GM23248 (cell line): Measurements from ENCODE around the gene HDAC9. TPM values are rescaled to one million over a fixed set of nuclear protein-coding genes. Genes with fewer than 3 reads are reported as not detected.
A peak's percentile ranks its signal among the peaks of the same experiment; 100 is the strongest.

Source experiments
- DNase-seq: peaks from one replicate; pipeline ENCODE4 v3.0.0-alpha.2; 2015
- H2AFZ ChIP-seq: fragments of 200-600 bp; sonication (generic); 2 replicates; pipeline ENCODE4 v1.6.1; 2016; ENCODE audit warnings: antibody characterized with exemption
- H3F3A ChIP-seq: fragments of 200-600 bp; sonication (generic); 2 replicates; pipeline ENCODE4 v1.6.1; 2016; ENCODE audit warnings: mild to moderate bottlenecking, antibody characterized with exemption, mixed run types; ENCODE audit not compliant: insufficient read depth
- H3K27ac ChIP-seq: fragments of 200-600 bp; sonication (generic); 2 replicates; pipeline ENCODE4 v1.5.1; 2016; ENCODE audit warnings: mild to moderate bottlenecking
- H3K27me3 ChIP-seq: fragments of 200-600 bp; sonication (generic); replicated peaks from 2 replicates; pipeline ENCODE4 v1.6.1; 2016; ENCODE audit warnings: mild to moderate bottlenecking; ENCODE audit not compliant: insufficient read depth
- H3K36me3 ChIP-seq: fragments of 200-600 bp; sonication (generic); 2 replicates; pipeline ENCODE4 v1.6.1; 2016; ENCODE audit warnings: low read depth, mild to moderate bottlenecking
- H3K4me1 ChIP-seq: fragments of 200-600 bp; sonication (generic); 2 replicates; pipeline ENCODE4 v1.6.1; 2016; ENCODE audit warnings: mild to moderate bottlenecking; ENCODE audit not compliant: insufficient read depth
- H3K4me2 ChIP-seq: fragments of 200-600 bp; sonication (generic); one replicate; pipeline ENCODE4 v1.6.1; 2016; ENCODE audit warnings: mild to moderate bottlenecking; ENCODE audit not compliant: unreplicated experiment
- H3K4me3 ChIP-seq: fragments of 200-600 bp; sonication (generic); 2 replicates; pipeline ENCODE4 v1.5.1; 2016; ENCODE audit warnings: mild to moderate bottlenecking
- H3K79me2 ChIP-seq: fragments of 200-600 bp; sonication (generic); 2 replicates; pipeline ENCODE4 v1.6.1; 2016; ENCODE audit warnings: mild to moderate bottlenecking; ENCODE audit not compliant: insufficient read depth
- H3K9ac ChIP-seq: fragments of 200-600 bp; sonication (generic); 2 replicates; pipeline ENCODE4 v1.6.1; 2016; ENCODE audit warnings: mild to moderate bottlenecking
- H3K9me2 ChIP-seq: fragments of 200-600 bp; sonication (generic); 2 replicates; pipeline ENCODE4 v1.6.1; 2016; ENCODE audit warnings: mixed run types, mild to moderate bottlenecking, moderate library complexity; ENCODE audit not compliant: insufficient read depth
- H3K9me3 ChIP-seq: fragments of 200-600 bp; sonication (generic); one replicate; pipeline ENCODE4 v1.6.1; 2017; ENCODE audit warnings: low read depth
- H4K20me1 ChIP-seq: fragments of 200-600 bp; sonication (generic); 2 replicates; pipeline ENCODE4 v1.6.0; 2016; ENCODE audit not compliant: insufficient read depth
- EZH2 ChIP-seq: fragments of 200-600 bp; sonication (generic); IDR thresholded peaks from 2 replicates; pipeline ENCODE4 v1.6.1; 2018; ENCODE audit warnings: antibody characterized with exemption, mild to moderate bottlenecking; ENCODE audit not compliant: insufficient read depth, poor library complexity, severe bottlenecking
- EZH2phosphoT487 ChIP-seq: fragments of 200-600 bp; sonication (generic); IDR thresholded peaks from 2 replicates; pipeline ENCODE4 v1.6.1; 2018; ENCODE audit warnings: antibody characterized with exemption, moderate library complexity, mild to moderate bottlenecking, low read depth; ENCODE audit not compliant: insufficient read depth
- WGBS, 2 experiments: methylation state at CpG; one replicate each; pipeline ENCODE4 v1.1.6; 2015 to 2017; ENCODE audit warnings: low lambda C conversion rate in 2 of 2, low coverage in 1 of 2; ENCODE audit errors: missing lambda C conversion rate in 2 of 2; 5-methylcytosine and 5-hydroxymethylcytosine counted together
- in situ Hi-C: fragments of 300-500 bp; cut with MboI; formaldehyde crosslinking; loops from 2 replicates; pipeline ENCODE4 v1.15.0; 2020
- polyA plus RNA-seq: library from polyadenylated mRNA; unstranded; fragments of >200 nt; fragmentation: Nextera tagmentation; extraction: Ambion mirVana; gene quantifications from 2 replicates; pipeline ENCODE4 v1.2.1, GENCODE V29; 2016
- total RNA-seq: library from RNA; depleted of rRNA; stranded (reverse); fragments of >200 nt; shearing (Covaris generic); gene quantifications from 2 replicates; pipeline ENCODE4 v1.2.3, GENCODE V29; 2014

HDAC9 gene
- total and polyA plus RNA-seq, 2 experiments from 2014 or later = 1.6 to 2.1 TPM

- no peak for DNase-seq
- WGBS, 2 experiments = 83 to 86% methylated on average over 4 of the region's 4 CpGs
Observed at GRCh38 chr7:18593602-18594279, 98.2 kb downstream of the HDAC9 start.

GRCh38 chr7:18597754-18598153, 102.2 kb downstream of the HDAC9 start:
- no peak for TF ChIP-seq EZH2
- no peak overlapping the region for H2AFZ ChIP-seq

More at GRCh38 chr7:18593602-18594279, 98.2 kb downstream of the HDAC9 start:
- Histone ChIP-seq H3K27ac (no peak overlapping the region), H4K20me1 (no peaks in the 10 kb centered on the region), H3K9me2 (no peaks in the 10 kb centered on the region), H3K27me3 (no peaks in the 10 kb centered on the region), H2AFZ (no peak overlapping the region), H3F3A (peaks cover 8% of the 10 kb centered on the region; the same call in 1 of the 2 replicates), H3K9me3 (no peaks in the 10 kb centered on the region), H3K4me3 (no peak overlapping the region), H3K4me2 (no peak overlapping the region), H3K4me1 (peaks cover 7% of the 10 kb centered on the region; the same call in 1 of the 2 replicates), H3K36me3 (no peaks in the 10 kb centered on the region), H3K79me2 (no peaks in the 10 kb centered on the region), H3K9ac (no peak overlapping the region)
- TF ChIP-seq EZH2 (no peak), EZH2phosphoT487 (no peak)
- in situ Hi-C loops = loop anchor here (10.0 kb wide), 2 partner anchors 521 to 841 kb away; partner anchors contain the start of gene TWIST1

GRCh38 chr7:18607025-18607424, 111.5 kb downstream of the HDAC9 start:
- peak; percentile 4 for DNase-seq
- Histone ChIP-seq H3K79me2 (no peaks in the 10 kb centered on the region), H3K9ac (no peak overlapping the region), H3K4me1 (no peaks in the 10 kb centered on the region), H3K27me3 (no peaks in the 10 kb centered on the region), H3K4me3 (no peak overlapping the region), H3F3A (no peaks in the 10 kb centered on the region), H3K27ac (no peak overlapping the region), H3K9me3 (peaks cover 9% of the 10 kb centered on the region), H3K9me2 (no peaks in the 10 kb centered on the region), H3K4me2 (no peak overlapping the region), H4K20me1 (no peaks in the 10 kb centered on the region), H2AFZ (no peak overlapping the region), H3K36me3 (no peaks in the 10 kb centered on the region; the same call in 1 of the 2 replicates)
- WGBS, 2 experiments = 77 to 78% methylated on average over 1 of the region's 1 CpG
- no peak for TF ChIP-seq EZH2
- no peak for TF ChIP-seq EZH2phosphoT487
- in situ Hi-C loops = no loop called here

More at GRCh38 chr7:18597754-18598153, 102.2 kb downstream of the HDAC9 start:
- DNase-seq = no peak
- Histone ChIP-seq H3K9me2 (no peaks in the 10 kb centered on the region), H3K4me3 (no peak overlapping the region), H4K20me1 (no peaks in the 10 kb centered on the region), H3K79me2 (no peaks in the 10 kb centered on the region), H3K4me2 (no peak overlapping the region), H3K36me3 (no peaks in the 10 kb centered on the region), H3K27me3 (no peaks in the 10 kb centered on the region), H3K9me3 (peaks cover 3% of the 10 kb centered on the region), H3K9ac (no peak overlapping the region), H3K27ac (no peak overlapping the region), H3K4me1 (no peaks in the 10 kb centered on the region), H3F3A (no peaks in the 10 kb centered on the region)
- in situ Hi-C loops = loop anchor here (10.0 kb wide), 2 partner anchors 517 to 837 kb away; partner anchors contain the start of gene TWIST1
- WGBS, 2 experiments = 96 to 97% methylated on average over 1 of the region's 1 CpG

GRCh38 chr7:18610331-18610948, 114.9 kb downstream of the HDAC9 start:
- Histone ChIP-seq H3K4me3 (no peak overlapping the region), H3K9me3 (no peaks in the 10 kb centered on the region), H3F3A (no peaks in the 10 kb centered on the region), H3K4me2 (no peak overlapping the region), H2AFZ (no peak overlapping the region), H3K9ac (no peak overlapping the region), H3K4me1 (no peaks in the 10 kb centered on the region), H3K36me3 (no peaks in the 10 kb centered on the region), H3K9me2 (no peaks in the 10 kb centered on the region), H3K79me2 (no peaks in the 10 kb centered on the region), H3K27me3 (no peaks in the 10 kb centered on the region), H4K20me1 (no peaks in the 10 kb centered on the region), H3K27ac (no peak overlapping the region)
- TF ChIP-seq EZH2 (no peak), EZH2phosphoT487 (no peak)
- in situ Hi-C loops = no loop called here
- WGBS, 2 experiments = 83 to 84% methylated on average over 8 of the region's 8 CpGs
- DNase-seq = peak; percentile 19
